NCI-H1930 (cell line): Measurements from ENCODE around the gene WNT6.

Source experiments
- DNase-seq, 2 experiments: peaks; one replicate each; lab custom pipeline; 2025; lab: John Stamatoyannopoulos, UW

Gene WNT6

GRCh38 chr2:218893349-218894150 lies 33.9 kb downstream of the WNT6 start:
- no peak for DNase-seq

GRCh38 chr2:218894151-218894879 lies 34.7 kb downstream of the WNT6 start:
- DNase-seq: no peak

DNA sequence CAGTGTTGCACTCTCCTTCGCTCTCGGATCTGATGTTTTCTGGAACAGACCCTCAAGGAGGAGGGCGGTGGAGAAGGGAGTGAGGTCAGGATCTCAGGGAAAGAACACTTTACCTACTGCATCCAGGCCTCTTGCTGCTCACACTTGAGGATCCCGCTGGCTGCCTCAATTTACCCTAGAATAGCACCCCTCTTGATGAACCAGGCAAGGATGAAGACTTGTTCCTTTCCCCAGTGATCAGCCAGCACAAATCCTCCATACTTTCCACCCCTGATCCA lies 35.2 kb downstream of the WNT6 start:
- DNase-seq: no peak

GRCh38 chr2:218895326-218895725 lies 35.7 kb downstream of the WNT6 start:
- DNase-seq: no peak

DNA sequence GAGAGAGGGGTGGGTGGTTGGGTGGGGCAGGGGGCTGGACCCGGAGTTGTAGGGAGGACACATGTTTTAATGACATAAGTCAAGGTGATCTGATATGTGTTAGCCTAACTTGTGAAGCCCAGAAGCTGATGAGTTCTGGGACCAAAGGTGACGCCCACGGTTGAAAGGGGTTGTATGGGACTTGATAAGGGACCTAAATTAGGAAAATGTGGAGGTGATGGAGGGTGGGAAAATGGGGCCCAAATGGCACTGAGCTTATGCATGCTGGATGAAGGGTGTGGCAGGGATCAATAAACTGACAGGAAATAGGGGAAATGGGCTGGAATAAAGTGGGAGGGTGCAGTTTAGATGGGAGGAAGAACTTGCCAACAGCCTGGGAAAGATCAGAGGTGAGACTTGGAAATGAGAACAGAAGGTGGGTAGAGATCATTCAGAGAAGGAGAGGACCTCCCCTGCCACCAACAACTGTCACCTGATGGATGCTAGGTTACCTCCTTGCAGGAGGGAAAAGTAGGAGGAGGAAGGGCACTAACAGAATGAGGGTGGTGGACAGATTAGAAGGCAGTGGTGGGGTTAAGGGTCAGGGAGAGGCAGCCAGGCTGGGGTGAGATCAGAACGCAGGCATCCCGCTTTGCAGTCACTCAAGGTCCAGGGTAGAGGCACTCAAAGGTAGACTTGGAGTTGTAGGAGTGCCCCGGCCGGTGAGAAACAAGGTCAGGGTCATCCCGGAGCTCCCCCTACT lies 36.3 kb downstream of the WNT6 start:
- DNase-seq: no peak

GRCh38 chr2:218896501-218897393 lies 37.1 kb downstream of the WNT6 start:
- peak; percentile 17 to 25 for DNase-seq

DNA sequence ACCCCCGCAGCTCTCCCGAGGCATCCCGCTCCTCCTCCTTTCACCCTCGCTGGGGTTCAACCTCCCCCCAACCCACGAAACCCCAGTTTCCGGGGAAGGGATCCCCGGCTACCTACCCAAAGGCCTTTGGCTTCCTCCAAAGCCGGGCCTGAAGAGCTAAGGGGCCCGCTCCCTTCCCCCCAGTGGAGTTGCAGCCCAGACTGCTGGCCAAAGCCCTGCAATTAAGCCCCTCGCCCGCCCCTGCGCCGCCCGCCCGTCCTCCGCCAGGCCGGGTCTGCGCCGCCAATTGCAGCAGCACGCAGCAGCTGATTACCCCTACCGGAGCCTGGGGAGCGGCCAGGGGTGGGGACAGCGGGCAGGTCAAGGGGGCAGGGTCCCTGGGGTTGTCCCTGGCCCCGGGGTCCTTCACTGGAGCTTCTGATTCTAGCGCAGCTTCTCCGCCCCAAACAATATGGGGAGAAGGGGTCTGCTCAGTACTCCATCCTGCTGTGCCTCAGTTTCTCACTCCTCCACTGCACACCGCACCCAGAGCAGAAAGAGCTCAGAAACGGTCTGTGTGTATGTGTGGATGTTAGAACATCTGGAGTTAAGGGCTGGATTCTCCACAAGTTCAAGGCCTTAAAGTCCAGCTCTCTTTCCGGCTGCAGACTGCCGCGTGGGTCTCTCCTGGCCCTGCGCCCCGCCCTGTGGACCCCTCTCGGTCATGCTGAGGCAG lies 37.9 kb downstream of the WNT6 start:
- DNase-seq: no peak

DNA sequence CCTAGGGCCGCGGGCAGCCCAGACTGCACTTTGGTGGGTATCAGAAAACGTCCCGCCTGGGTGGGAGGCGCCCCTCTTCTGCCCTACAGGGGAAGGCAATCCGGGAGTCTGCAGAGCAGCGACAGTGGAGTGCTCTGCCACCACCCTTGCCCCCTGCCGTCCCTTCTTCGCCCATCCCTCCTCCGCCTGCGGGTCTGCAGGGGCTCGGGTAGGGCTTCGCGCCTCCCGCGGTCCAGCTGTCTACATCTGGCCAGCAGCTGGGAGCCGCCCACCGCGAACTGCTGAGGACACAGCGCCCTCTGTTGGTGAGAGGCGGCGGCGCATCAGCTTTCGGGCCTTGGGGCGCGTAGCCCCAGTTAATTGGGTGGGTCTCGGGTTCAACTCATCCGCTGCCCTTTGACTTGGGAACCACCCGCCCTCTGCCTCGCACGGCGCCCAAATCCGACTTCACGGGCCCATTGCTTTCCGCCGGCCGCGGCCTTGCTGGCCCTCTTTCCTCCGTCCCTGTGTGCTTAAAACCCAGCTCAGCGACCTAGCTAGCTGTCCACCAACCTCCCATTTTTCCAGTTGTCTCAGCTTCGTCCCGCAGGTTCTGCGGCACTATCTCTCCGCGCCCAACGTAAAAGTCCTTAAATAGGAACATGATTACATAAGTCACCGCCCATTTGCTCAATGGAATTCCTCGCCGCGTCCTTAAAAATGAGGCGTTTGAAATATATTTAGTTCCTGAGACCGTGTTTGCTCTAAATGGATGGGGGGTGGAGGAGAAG lies 38.7 kb downstream of the WNT6 start:
- DNase-seq: peak; percentile 29 to 70

- DNase-seq: no peak
These were observed 39.5 kb downstream of the WNT6 start for GRCh38 chr2:218899147-218899546.

DNA sequence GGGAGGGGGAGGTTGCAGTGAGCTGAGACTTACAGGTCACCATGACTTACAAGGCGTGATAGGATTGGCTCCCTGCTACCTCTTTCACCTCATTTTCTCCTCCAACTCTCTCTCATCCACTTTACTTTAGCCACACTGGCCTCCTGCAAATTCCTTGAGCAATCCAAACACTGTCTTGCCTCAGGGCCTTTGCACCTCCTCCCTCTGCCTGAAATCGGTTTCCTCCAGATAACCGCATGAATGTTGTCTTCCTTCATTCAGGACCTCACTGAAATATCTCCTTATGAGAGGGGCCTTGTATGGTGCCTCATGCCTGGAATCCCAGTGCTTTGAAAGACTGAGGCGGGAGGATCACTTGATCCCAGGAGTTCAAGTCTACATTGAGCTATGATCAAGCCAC lies 42.8 kb downstream of the WNT6 start:
- no peak for DNase-seq

DNA sequence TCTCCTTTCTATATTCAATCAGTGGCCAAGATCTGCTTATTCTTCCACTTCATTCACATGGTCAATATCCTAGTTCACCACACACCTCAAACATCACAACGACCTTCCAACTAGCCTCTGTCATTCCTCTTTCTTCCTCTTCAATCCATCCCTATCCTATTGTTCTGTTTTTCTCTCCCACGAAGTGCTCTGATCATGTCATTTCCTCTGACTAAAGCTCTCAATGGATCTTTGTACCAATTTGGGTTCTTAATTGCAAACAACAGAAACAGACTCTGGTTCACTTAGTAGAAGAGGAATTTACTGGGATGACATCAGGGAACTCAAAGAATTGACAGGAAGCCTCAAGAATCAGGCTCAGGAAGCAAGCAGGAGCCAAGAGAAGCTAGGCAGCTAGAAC lies 44.6 kb downstream of the WNT6 start:
- DNase-seq: no peak

DNA sequence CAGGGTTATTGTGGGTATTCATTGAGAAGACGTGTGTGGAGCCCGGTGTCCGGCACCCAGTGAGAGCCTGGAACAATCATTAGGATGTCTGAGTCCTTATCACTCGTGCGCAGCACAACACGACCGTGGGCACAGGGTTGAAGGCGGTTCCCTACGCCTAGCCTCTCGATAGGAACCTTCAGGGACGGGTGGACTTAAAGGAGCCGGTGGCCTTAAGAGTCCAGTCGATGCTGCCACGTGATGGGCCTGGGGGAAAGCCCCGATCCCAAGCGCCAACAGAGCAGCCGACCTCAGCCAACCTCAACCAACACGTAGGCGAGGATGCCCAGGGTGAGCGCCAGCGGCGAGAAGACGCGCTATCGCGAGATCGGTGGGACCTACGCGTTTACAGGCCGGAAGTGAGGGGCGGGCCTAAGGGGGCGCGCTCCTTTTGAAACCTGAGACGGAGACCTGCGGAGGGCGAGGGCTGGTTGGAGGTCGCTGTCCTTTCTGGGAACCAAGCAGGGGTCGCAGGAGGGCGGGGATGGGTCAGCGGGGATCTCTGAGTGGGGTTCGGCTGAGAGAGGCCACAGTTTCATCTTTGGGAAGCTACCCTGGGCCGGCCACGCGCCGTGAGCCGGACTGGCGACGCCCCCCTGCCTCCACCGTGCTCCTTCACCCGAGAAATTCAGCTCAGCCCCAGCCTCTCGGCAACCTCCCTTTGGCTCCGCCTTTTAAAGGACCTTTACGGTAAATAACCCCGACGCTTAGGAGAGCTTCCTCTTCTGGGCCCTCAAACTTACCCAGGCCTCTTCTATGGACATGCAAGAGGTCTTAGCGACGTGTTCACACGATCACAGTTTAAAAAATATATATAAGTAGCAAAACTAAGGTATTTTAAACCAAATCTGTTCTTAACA lies 49.4 kb downstream of the WNT6 start:
- peak; percentile 95 to 96 for DNase-seq

- DNase-seq: no peak
These were observed 51.1 kb downstream of the WNT6 start for GRCh38 chr2:218910741-218911140.

GRCh38 chr2:218920504-218920903 lies 60.9 kb downstream of the WNT6 start:
- DNase-seq: no peak
